Measurements from ENCODE around the gene COL8A1.

GRCh38 chr3:99626417-99626788, 12.0 kb upstream of the COL8A1 start:
- TF ChIP-seq CTCF (IDR thresholded peaks at IDR 0.05; ENCODE audit: insufficient read depth, low read depth, low read length) (no peak), EZH2 (IDR thresholded peaks at IDR 0.05; ENCODE audit: insufficient read depth, low read length) (no peak)
